ENCODE data around the gene ROBO2.

The ROBO2 gene

DNA sequence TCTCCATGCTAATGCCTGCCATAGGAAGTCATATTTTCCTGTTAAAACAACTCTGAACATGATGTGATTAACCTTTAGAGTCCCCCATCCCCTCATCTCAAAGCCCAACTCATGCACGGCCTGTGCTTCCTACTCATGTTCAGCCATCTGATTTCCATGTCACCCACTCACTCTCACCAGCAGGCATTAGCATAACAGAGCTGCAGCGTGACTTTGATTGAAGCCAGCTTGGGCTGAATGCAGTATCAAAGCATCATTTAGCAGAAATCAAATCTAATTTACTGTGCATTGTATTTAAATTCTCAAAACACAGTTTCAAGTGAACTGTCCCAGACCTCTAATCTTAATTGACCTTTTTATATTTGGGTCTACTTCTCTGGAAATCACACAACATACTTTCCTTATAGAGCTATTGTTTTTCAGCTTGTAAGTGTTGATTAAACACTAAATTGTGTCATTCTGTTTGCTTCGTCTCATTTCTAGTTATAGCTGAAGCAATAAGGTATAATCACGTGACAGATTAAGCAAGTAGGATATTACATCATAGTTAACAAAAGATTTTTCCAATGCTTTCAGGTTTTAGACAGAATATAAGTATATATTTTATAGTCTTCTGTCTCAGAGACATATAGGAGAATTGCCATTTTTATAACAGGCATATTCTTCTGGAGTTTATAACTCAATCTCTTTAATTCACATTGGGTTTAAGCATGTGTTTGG is 501.5 kb downstream of the ROBO2 start:
- Histone ChIP-seq H3K79me1 (ENCODE audit: low read length) (no peaks in the 10 kb centered on the region), H2AFZ (ENCODE audit: insufficient read depth, low read length, poor library complexity) (no peak overlapping the region), H3K4me3 (ENCODE audit: low read depth, low read length) (no peak overlapping the region), H3K36me3 (ENCODE audit: control insufficient read depth in 1 of 2, insufficient read depth in 2 of 2, low read length in 2 of 2) (no peaks in the 10 kb centered on the region), H3K4me2 (ENCODE audit: low read length) (no peak overlapping the region), H3K14ac (ENCODE audit: low read length) (no peak overlapping the region), H3K27ac (ENCODE audit: low read depth, low read length) (no peak overlapping the region), H3K4ac (ENCODE audit: low read depth, low read length) (no peak overlapping the region), H2BK120ac (ENCODE audit: insufficient read depth, low read length, poor library complexity) (no peak overlapping the region), H4K8ac (ENCODE audit: low read depth, low read length) (no peak overlapping the region), H2BK12ac (ENCODE audit: low read length) (no peak overlapping the region), H4K12ac (ENCODE audit: low read depth, low read length) (no peak overlapping the region), H2BK5ac (ENCODE audit: low read depth, low read length, poor library complexity) (no peak overlapping the region), H3K9me3 (ENCODE audit: insufficient read depth, low read depth, low read length) (no peaks in the 10 kb centered on the region), H3K18ac (ENCODE audit: low read length) (no peak overlapping the region), H3K23ac (ENCODE audit: low read length) (no peak overlapping the region), H2AK5ac (ENCODE audit: low read length) (no peak overlapping the region), H4K91ac (ENCODE audit: low read depth, low read length) (no peak overlapping the region), H3K4me1 (ENCODE audit: control insufficient read depth in 1 of 2, insufficient read depth in 2 of 2, low read length in 2 of 2) (no peaks in the 10 kb centered on the region), H3K79me2 (ENCODE audit: control insufficient read depth, insufficient read depth, low read length, poor library complexity) (no peaks in the 10 kb centered on the region), H3K27me3 (ENCODE audit: insufficient read depth, low read length) (no peaks in the 10 kb centered on the region), H3K9ac (ENCODE audit: low read length) (no peak overlapping the region)
- no CpG with 5 or more reads among the region's 4 CpGs for WGBS (ENCODE audit: extremely low coverage, insufficient coverage, insufficient read length)
- no peak for DNase-seq

DNA sequence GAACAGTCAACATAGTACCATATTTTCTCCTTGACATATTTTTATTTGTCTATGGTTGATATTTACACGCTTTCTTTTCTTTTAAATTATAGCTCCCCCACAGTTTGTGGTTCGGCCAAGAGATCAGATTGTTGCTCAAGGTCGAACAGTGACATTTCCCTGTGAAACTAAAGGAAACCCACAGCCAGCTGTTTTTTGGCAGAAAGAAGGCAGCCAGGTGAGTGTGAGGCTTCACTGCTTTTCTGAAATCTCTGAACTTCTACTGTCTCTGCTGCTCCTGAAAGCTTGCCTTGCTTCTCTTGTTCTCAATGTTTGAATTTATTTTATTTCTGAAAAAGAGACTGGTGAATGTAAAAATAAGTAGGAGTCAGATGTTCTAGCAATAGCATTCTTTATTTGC is 506.3 kb downstream of the ROBO2 start:
- Histone ChIP-seq H3K27me3 (ENCODE audit: insufficient read depth, low read length) (no peaks in the 10 kb centered on the region), H3K4me3 (ENCODE audit: low read depth, low read length) (no peak overlapping the region), H3K36me3 (ENCODE audit: control insufficient read depth in 1 of 2, insufficient read depth in 2 of 2, low read length in 2 of 2) (no peaks in the 10 kb centered on the region), H2AFZ (ENCODE audit: insufficient read depth, low read length, poor library complexity) (no peak overlapping the region), H3K4me1 (ENCODE audit: control insufficient read depth in 1 of 2, insufficient read depth in 2 of 2, low read length in 2 of 2) (no peaks in the 10 kb centered on the region), H2BK120ac (ENCODE audit: insufficient read depth, low read length, poor library complexity) (no peak overlapping the region), H3K27ac (ENCODE audit: low read depth, low read length) (no peak overlapping the region), H2AK5ac (ENCODE audit: low read length) (no peak overlapping the region), H3K14ac (ENCODE audit: low read length) (no peak overlapping the region), H3K23ac (ENCODE audit: low read length) (no peak overlapping the region), H4K8ac (ENCODE audit: low read depth, low read length) (no peak overlapping the region), H4K91ac (ENCODE audit: low read depth, low read length) (no peak overlapping the region), H3K4ac (ENCODE audit: low read depth, low read length) (no peak overlapping the region), H3K4me2 (ENCODE audit: low read length) (no peak overlapping the region), H3K79me1 (ENCODE audit: low read length) (no peaks in the 10 kb centered on the region), H3K18ac (ENCODE audit: low read length) (no peak overlapping the region), H3K9ac (ENCODE audit: low read length) (no peak overlapping the region), H3K79me2 (ENCODE audit: control insufficient read depth, insufficient read depth, low read length, poor library complexity) (no peaks in the 10 kb centered on the region), H3K9me3 (ENCODE audit: insufficient read depth, low read depth, low read length) (no peaks in the 10 kb centered on the region), H2BK12ac (ENCODE audit: low read length) (no peak overlapping the region), H2BK5ac (ENCODE audit: low read depth, low read length, poor library complexity) (no peak overlapping the region), H4K12ac (ENCODE audit: low read depth, low read length) (no peak overlapping the region)
- DNase-seq = no peak
- no CpG with 5 or more reads among the region's 3 CpGs for WGBS (ENCODE audit: extremely low coverage, insufficient coverage, insufficient read length)

DNA sequence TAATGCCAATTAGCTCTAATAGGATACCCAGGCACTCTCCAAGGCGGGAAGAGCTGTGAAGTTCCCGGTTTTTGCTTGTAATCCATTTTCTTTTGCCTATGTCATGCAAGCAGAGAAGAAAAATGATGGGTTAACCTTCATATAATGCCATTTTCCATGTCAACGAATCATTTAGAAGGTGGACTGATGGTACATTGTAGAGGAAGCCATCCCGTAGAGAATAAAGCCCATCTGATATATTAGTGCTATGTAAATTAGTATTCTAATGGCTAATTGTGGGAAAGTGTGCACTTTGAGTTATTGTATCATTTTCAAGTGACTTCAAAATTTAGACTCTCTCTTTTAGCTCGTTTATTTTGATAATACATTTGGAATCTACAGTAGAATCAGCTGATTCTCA is 509.1 kb downstream of the ROBO2 start:
- H3K4me3 ChIP-seq (ENCODE audit: low read depth, low read length) = no peak overlapping the region
- H4K91ac ChIP-seq (ENCODE audit: low read depth, low read length) = no peak overlapping the region
- DNase-seq = no peak
- no peak overlapping the region for H2BK120ac ChIP-seq (ENCODE audit: insufficient read depth, low read length, poor library complexity)
- H2AFZ ChIP-seq (ENCODE audit: insufficient read depth, low read length, poor library complexity) = no peak overlapping the region
- no peak overlapping the region for H3K4ac ChIP-seq (ENCODE audit: low read depth, low read length)
- no peaks in the 10 kb centered on the region for H3K9me3 ChIP-seq (ENCODE audit: insufficient read depth, low read depth, low read length)
- no peak overlapping the region for H2BK5ac ChIP-seq (ENCODE audit: low read depth, low read length, poor library complexity)
- no peak overlapping the region for H3K23ac ChIP-seq (ENCODE audit: low read length)
- H4K8ac ChIP-seq (ENCODE audit: low read depth, low read length) = no peak overlapping the region
- no peaks in the 10 kb centered on the region for H3K79me1 ChIP-seq (ENCODE audit: low read length)
- H4K12ac ChIP-seq (ENCODE audit: low read depth, low read length) = no peak overlapping the region
- no peak overlapping the region for H2AK5ac ChIP-seq (ENCODE audit: low read length)
- no peaks in the 10 kb centered on the region for H3K36me3 ChIP-seq (ENCODE audit: control insufficient read depth in 1 of 2, insufficient read depth in 2 of 2, low read length in 2 of 2)
- H3K14ac ChIP-seq (ENCODE audit: low read length) = no peak overlapping the region
- H3K79me2 ChIP-seq (ENCODE audit: control insufficient read depth, insufficient read depth, low read length, poor library complexity) = no peaks in the 10 kb centered on the region
- H3K27me3 ChIP-seq (ENCODE audit: insufficient read depth, low read length) = no peaks in the 10 kb centered on the region
- H3K4me2 ChIP-seq (ENCODE audit: low read length) = no peak overlapping the region
- H3K9ac ChIP-seq (ENCODE audit: low read length) = no peak overlapping the region
- no peak overlapping the region for H3K27ac ChIP-seq (ENCODE audit: low read depth, low read length)
- no peaks in the 10 kb centered on the region for H3K4me1 ChIP-seq (ENCODE audit: control insufficient read depth in 1 of 2, insufficient read depth in 2 of 2, low read length in 2 of 2)
- no peak overlapping the region for H3K18ac ChIP-seq (ENCODE audit: low read length)
- no peak overlapping the region for H2BK12ac ChIP-seq (ENCODE audit: low read length)
- WGBS (ENCODE audit: extremely low coverage, insufficient coverage, insufficient read length) = no CpG with 5 or more reads among the region's 5 CpGs

DNA sequence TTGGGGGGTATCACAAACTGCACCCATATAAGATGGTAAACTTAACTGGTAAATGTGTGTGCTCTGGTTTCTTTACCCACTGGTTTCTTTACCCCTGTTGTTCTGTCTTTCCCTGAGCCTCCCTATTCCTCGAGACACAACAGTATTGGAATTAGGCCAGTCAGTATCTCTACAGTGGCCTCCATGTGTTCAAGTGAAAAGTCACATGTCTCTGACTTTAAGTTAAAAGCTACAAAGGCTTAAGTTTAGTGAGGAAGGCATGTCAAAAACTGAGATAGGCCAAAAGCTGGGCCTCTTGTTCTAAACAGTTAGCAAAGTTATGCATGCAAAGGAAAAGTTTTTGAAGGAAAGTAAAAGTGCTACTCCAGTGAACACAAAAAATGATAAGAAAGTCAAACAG is 513.3 kb downstream of the ROBO2 start:
- no peaks in the 10 kb centered on the region for H3K79me2 ChIP-seq (ENCODE audit: control insufficient read depth, insufficient read depth, low read length, poor library complexity)
- H2AK5ac ChIP-seq (ENCODE audit: low read length) = no peak overlapping the region
- no peaks in the 10 kb centered on the region for H3K36me3 ChIP-seq (ENCODE audit: control insufficient read depth in 1 of 2, insufficient read depth in 2 of 2, low read length in 2 of 2)
- WGBS (ENCODE audit: extremely low coverage, insufficient coverage, insufficient read length) = no CpG with 5 or more reads among the region's 1 CpG
- no peak overlapping the region for H3K23ac ChIP-seq (ENCODE audit: low read length)
- no peak overlapping the region for H2BK12ac ChIP-seq (ENCODE audit: low read length)
- no peak overlapping the region for H3K14ac ChIP-seq (ENCODE audit: low read length)
- no peaks in the 10 kb centered on the region for H3K27me3 ChIP-seq (ENCODE audit: insufficient read depth, low read length)
- no peak overlapping the region for H4K12ac ChIP-seq (ENCODE audit: low read depth, low read length)
- H3K79me1 ChIP-seq (ENCODE audit: low read length) = no peaks in the 10 kb centered on the region
- H3K9me3 ChIP-seq (ENCODE audit: insufficient read depth, low read depth, low read length) = no peaks in the 10 kb centered on the region
- H3K4me3 ChIP-seq (ENCODE audit: low read depth, low read length) = no peak overlapping the region
- H4K91ac ChIP-seq (ENCODE audit: low read depth, low read length) = no peak overlapping the region
- H3K4me2 ChIP-seq (ENCODE audit: low read length) = no peak overlapping the region
- no peak overlapping the region for H3K27ac ChIP-seq (ENCODE audit: low read depth, low read length)
- H2BK5ac ChIP-seq (ENCODE audit: low read depth, low read length, poor library complexity) = no peak overlapping the region
- H4K8ac ChIP-seq (ENCODE audit: low read depth, low read length) = no peak overlapping the region
- DNase-seq = no peak
- H3K4ac ChIP-seq (ENCODE audit: low read depth, low read length) = no peak overlapping the region
- H3K18ac ChIP-seq (ENCODE audit: low read length) = no peak overlapping the region
- no peak overlapping the region for H2AFZ ChIP-seq (ENCODE audit: insufficient read depth, low read length, poor library complexity)
- no peaks in the 10 kb centered on the region for H3K4me1 ChIP-seq (ENCODE audit: control insufficient read depth in 1 of 2, insufficient read depth in 2 of 2, low read length in 2 of 2)
- H3K9ac ChIP-seq (ENCODE audit: low read length) = no peak overlapping the region
- no peak overlapping the region for H2BK120ac ChIP-seq (ENCODE audit: insufficient read depth, low read length, poor library complexity)

Data from trophoblast cell (in vitro differentiated cells and primary cell).